PFSK-1 (cell line): ENCODE data around the gene TMEM131L.

Source experiments
- FOXP2 ChIP-seq: optimal IDR thresholded peaks from 2 replicates; pipeline ENCODE3; 2011; ENCODE audit warnings: borderline replicate concordance, control low read depth, inconsistent platforms; ENCODE audit not compliant: insufficient read depth; ENCODE audit errors: extremely low read length, extremely low read depth
- POLR2AphosphoS5 ChIP-seq: IDR thresholded peaks from 2 replicates; pipeline ENCODE4 v1.6.1; 2012; ENCODE audit warnings: low read depth, mild to moderate bottlenecking, control low read depth, low read length, moderate library complexity
- SIN3A ChIP-seq: IDR thresholded peaks from 2 replicates; pipeline ENCODE4 v1.6.1; 2012; ENCODE audit warnings: mild to moderate bottlenecking, low read length, moderate library complexity, borderline replicate concordance; ENCODE audit not compliant: insufficient read depth
- TAF1 ChIP-seq: IDR thresholded peaks from 2 replicates; pipeline ENCODE4 v1.6.1; 2012; ENCODE audit warnings: low read length, control low read depth, borderline replicate concordance; ENCODE audit not compliant: insufficient read depth
- TF ChIP-seq, protein P1 (sequence below), 2 experiments: IDR thresholded peaks; 2 replicates each; pipeline versions ENCODE4 v1.6.1 to v1.8.0; 2011 to 2012; ENCODE audit warnings: low read depth in 2 of 2, low read length in 2 of 2, control low read depth in 1 of 2, inconsistent platforms in 1 of 2, mild to moderate bottlenecking in 1 of 2, moderate library complexity in 1 of 2; ENCODE audit not compliant: insufficient read depth in 1 of 2

Gene TMEM131L

DNA sequence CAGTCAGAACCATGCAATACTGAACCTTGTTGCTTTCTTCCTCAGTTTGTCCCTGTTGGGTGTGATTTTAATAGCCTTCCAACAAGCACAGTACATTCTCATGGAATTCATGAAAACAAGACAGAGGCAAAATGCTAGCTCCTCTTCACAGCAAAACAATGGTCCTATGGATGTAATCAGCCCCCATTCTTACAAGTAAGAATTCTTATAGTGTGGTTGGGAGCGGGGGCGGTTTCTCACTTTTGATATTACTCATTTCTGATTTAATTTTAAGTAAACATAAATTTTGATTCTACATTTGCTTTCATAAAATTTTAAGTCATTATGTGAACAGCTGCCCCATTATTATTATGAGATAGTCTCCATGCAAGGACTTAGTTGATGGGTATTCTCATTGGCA, 137.1 kb downstream of the TMEM131L start:
- TF ChIP-seq, protein P1, sequence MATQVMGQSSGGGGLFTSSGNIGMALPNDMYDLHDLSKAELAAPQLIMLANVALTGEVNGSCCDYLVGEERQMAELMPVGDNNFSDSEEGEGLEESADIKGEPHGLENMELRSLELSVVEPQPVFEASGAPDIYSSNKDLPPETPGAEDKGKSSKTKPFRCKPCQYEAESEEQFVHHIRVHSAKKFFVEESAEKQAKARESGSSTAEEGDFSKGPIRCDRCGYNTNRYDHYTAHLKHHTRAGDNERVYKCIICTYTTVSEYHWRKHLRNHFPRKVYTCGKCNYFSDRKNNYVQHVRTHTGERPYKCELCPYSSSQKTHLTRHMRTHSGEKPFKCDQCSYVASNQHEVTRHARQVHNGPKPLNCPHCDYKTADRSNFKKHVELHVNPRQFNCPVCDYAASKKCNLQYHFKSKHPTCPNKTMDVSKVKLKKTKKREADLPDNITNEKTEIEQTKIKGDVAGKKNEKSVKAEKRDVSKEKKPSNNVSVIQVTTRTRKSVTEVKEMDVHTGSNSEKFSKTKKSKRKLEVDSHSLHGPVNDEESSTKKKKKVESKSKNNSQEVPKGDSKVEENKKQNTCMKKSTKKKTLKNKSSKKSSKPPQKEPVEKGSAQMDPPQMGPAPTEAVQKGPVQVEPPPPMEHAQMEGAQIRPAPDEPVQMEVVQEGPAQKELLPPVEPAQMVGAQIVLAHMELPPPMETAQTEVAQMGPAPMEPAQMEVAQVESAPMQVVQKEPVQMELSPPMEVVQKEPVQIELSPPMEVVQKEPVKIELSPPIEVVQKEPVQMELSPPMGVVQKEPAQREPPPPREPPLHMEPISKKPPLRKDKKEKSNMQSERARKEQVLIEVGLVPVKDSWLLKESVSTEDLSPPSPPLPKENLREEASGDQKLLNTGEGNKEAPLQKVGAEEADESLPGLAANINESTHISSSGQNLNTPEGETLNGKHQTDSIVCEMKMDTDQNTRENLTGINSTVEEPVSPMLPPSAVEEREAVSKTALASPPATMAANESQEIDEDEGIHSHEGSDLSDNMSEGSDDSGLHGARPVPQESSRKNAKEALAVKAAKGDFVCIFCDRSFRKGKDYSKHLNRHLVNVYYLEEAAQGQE (IDR thresholded peaks at IDR 0.05; ENCODE audit: insufficient read depth in 1 of 2, low read depth in 2 of 2, low read length in 2 of 2), result no peak
- no peak for TF ChIP-seq TAF1
- TF ChIP-seq SIN3A, result no peak
- TF ChIP-seq POLR2AphosphoS5, result no peak

DNA sequence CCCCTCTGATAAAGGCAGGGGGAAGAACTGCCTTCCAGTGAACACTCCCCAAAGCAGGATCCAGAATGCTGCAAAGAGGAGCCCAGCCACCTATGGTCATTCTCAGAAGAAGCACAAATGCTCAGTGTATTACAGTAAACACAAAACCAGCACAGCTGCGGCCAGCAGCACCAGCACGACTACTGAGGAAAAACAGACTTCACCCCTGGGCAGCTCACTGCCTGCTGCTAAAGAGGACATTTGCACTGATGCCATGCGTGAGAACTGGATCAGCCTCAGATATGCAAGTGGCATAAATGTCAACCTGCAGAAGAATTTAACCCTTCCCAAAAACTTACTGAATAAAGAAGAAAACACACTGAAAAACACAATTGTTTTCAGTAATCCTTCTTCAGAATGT, 137.7 kb downstream of the TMEM131L start:
- TF ChIP-seq POLR2AphosphoS5, result no peak
- no peak for TF ChIP-seq SIN3A
- TF ChIP-seq, protein P1 (IDR thresholded peaks at IDR 0.05; ENCODE audit: insufficient read depth in 1 of 2, low read depth in 2 of 2, low read length in 2 of 2), result no peak
- no peak for TF ChIP-seq TAF1
- TF ChIP-seq FOXP2, result no peak

DNA sequence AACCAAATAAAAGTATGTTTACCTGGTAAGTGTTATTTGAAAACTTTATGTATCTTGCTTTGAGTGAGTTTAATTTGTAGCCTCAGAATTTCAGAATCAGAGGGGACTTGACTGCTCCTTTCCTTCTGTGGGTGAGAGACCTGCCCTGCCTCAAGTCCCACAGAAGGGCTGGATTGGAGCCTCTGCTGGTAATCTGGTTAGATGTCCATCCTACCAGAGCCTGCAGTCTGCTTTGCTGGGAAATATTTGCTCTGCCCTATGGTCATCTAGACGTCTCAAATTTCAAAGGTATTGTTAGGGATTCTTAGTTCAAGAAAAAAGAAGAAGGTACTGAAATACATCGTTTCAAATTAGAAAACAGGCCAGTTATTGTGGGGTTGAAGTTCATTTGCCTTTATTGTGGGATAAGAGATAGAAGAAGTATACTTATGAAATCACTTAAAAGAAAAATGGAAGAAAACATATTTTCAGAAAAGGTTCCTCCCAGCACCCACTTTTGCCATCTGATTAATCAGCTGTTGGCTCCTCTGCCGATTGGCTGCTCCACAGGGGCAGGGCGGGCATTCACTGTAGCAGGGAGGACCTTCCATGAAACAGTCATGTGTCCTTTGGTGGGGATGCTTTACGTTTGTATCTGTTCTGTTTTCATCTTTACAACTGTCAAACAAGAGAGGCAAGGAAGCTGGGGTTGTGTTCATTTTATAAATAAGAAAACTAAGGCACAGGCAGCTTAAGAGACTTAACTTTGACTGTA, 144.6 kb downstream of the TMEM131L start:
- no peak for TF ChIP-seq TAF1
- TF ChIP-seq, protein P1 (IDR thresholded peaks at IDR 0.05; ENCODE audit: insufficient read depth in 1 of 2, low read depth in 2 of 2, low read length in 2 of 2), result no peak
- no peak for TF ChIP-seq FOXP2
- TF ChIP-seq POLR2AphosphoS5, result no peak
- TF ChIP-seq SIN3A, result no peak

DNA sequence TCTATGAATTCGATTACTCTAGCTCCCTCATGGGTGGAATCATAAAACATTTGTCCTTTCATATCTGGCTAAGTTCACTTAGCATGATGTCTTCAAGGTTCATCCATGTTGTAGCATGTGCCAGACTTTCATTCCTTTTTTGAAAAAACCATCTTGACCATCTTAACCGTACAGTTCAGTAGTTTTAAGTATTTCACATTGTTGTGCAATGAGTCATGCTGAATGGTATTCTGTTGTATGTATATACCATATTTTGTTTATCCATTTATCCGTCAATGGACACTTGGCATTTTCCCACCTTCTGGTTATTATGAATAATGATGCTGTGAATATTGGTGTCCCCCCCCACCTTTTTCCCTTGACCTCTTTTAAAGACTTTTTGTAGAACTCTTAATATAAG, 145.5 kb downstream of the TMEM131L start:
- no peak for TF ChIP-seq TAF1
- TF ChIP-seq SIN3A, result no peak
- TF ChIP-seq FOXP2, result no peak
- TF ChIP-seq, protein P1 (IDR thresholded peaks at IDR 0.05; ENCODE audit: insufficient read depth in 1 of 2, low read depth in 2 of 2, low read length in 2 of 2), result no peak
- TF ChIP-seq POLR2AphosphoS5, result no peak
